ENCODE results near the gene OR56A5. TPM values are rescaled to one million over a fixed set of nuclear protein-coding genes. Genes with fewer than 3 reads are reported as not detected.

The OR56A5 gene
- polyA plus RNA-seq, 4 donors, result not detected

DNA sequence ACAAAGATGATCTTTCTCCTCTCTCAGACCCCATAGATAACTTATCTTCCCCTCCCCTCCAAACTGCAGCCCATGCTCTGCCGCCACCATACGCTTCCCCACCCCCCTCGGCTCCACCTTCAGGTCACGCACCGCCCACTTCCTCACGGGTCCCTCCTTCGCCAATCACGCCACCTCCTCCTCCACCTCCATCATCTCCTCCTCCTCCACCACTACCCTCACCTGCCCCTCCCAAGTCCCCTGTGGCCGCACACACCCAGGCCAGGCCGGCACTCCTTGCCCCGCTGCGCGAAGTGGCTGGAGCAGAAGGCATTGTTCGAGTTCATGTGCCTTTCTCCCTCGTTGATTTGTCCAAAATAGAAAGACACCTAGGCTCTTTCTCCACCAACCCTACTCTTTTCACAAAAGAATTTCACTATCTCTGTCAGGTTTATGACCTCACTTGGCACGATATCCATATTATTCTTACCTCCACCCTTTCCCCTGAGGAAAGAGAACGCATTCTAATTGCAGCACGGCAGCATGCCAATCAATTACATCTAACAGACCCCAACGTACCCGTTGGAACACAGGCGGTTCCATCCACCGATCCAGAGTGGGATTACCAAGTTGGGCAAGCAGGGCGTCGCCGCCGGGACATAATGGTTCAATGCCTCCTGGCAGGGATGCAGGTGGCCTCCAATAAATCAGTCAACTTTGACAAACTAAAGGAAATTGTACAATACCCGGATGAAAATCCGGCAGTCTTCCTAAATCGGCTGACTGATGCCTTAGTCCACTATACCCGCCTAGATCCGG is 38.5 kb downstream of the OR56A5 start:
- H3K9me3 ChIP-seq (ENCODE audit: control insufficient read depth in 2 of 2, insufficient read depth in 1 of 2, low read depth in 1 of 2, low read length in 1 of 2), result peaks cover 0 to 53% of the 10 kb centered on the region in 2 donors
- no peak for FAIRE-seq
- 87 to 91% (median 91%) methylated on average over 31 of the region's 31 CpGs for WGBS, 3 donors

DNA sequence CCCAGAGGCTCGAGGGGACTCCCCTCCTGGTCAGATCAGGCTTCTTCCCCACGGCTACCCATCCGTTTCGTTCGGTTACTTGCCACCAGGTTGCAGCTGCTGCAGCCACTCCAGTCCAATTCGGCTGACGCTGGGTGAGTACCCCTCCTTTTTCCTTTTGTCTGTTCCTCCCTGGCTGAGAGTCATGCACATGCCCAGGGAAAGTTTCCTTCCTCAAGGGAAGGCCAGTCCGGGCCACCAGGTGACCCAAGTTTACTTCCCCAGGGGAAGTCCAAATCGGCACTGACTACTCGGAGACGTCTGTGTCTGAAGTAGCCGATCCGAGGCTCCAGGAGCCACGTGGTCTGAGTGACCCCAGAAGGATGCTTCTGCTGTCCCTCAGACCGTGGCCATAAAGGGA is 39.5 kb downstream of the OR56A5 start:
- no peak for FAIRE-seq
- Histone ChIP-seq H3K27me3 (ENCODE audit: control insufficient read depth in 3 of 3, insufficient read depth in 3 of 3, low read length in 3 of 3) (no peaks in the 10 kb centered on the region), H3K4me1 (ENCODE audit: control insufficient read depth in 3 of 3, insufficient read depth in 2 of 3, low read depth in 1 of 3, low read length in 2 of 3) (no peaks in the 10 kb centered on the region), H3K9me3 (ENCODE audit: control insufficient read depth in 2 of 2, insufficient read depth in 1 of 2, low read depth in 1 of 2, low read length in 1 of 2) (peaks cover 0 to 53% of the 10 kb centered on the region in 2 donors), H3K27ac (ENCODE audit: low read depth in 1 of 3, low read length in 2 of 3) (no peak overlapping the region), H3K4me3 (ENCODE audit: low read depth in 1 of 3, low read length in 3 of 3) (no peak overlapping the region), H3K36me3 (ENCODE audit: control insufficient read depth in 3 of 3, insufficient read depth in 2 of 3, low read depth in 1 of 3, low read length in 3 of 3) (no peaks in the 10 kb centered on the region)
- no peak for DNase-seq
- WGBS, 3 donors, result 82 to 87% (median 86%) methylated on average over 15 of the region's 15 CpGs

More for the DNA sequence above, 38.5 kb downstream of the OR56A5 start:
- Histone ChIP-seq H3K27ac (ENCODE audit: low read depth in 1 of 3, low read length in 2 of 3) (no peak overlapping the region), H3K4me1 (ENCODE audit: control insufficient read depth in 3 of 3, insufficient read depth in 2 of 3, low read depth in 1 of 3, low read length in 2 of 3) (no peaks in the 10 kb centered on the region), H3K36me3 (ENCODE audit: control insufficient read depth in 3 of 3, insufficient read depth in 2 of 3, low read depth in 1 of 3, low read length in 3 of 3) (no peaks in the 10 kb centered on the region), H3K4me3 (ENCODE audit: low read depth in 1 of 3, low read length in 3 of 3) (no peak overlapping the region), H3K27me3 (ENCODE audit: control insufficient read depth in 3 of 3, insufficient read depth in 3 of 3, low read length in 3 of 3) (no peaks in the 10 kb centered on the region)
- DNase-seq, result no peak

DNA sequence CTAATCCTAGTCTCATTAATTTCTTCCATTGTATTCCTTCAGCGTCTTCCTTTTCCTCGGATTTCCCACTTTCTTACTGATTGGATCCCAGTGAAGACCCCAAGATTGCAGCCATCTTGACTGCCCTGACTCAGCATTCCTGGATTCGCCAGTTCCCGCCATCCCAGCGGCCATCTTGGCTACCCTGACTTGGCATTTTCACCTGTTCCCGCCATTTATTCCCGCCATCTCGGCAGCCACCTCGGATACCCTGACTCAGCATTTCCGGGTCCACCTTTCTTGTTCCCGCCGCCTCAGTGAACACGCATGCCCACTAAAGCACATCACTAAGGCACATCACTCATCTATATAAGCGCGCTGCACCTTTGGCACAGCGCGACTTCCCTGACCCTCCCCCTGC is 40.0 kb downstream of the OR56A5 start:
- H3K27me3 ChIP-seq (ENCODE audit: control insufficient read depth in 3 of 3, insufficient read depth in 3 of 3, low read length in 3 of 3), result no peaks in the 10 kb centered on the region
- 94 to 96% (median 96%) methylated on average over 17 of the region's 17 CpGs for WGBS, 3 donors
- no peaks in the 10 kb centered on the region for H3K36me3 ChIP-seq (ENCODE audit: control insufficient read depth in 3 of 3, insufficient read depth in 2 of 3, low read depth in 1 of 3, low read length in 3 of 3)
- H3K27ac ChIP-seq (ENCODE audit: low read depth in 1 of 3, low read length in 2 of 3), result no peak overlapping the region
- FAIRE-seq (no peak), DNase-seq (no peak)
- H3K4me1 ChIP-seq (ENCODE audit: control insufficient read depth in 3 of 3, insufficient read depth in 2 of 3, low read depth in 1 of 3, low read length in 2 of 3), result no peaks in the 10 kb centered on the region
- peaks cover 0 to 54% of the 10 kb centered on the region in 2 donors for H3K9me3 ChIP-seq (ENCODE audit: control insufficient read depth in 2 of 2, insufficient read depth in 1 of 2, low read depth in 1 of 2, low read length in 1 of 2)
- H3K4me3 ChIP-seq (ENCODE audit: low read depth in 1 of 3, low read length in 3 of 3), result no peak overlapping the region

DNA sequence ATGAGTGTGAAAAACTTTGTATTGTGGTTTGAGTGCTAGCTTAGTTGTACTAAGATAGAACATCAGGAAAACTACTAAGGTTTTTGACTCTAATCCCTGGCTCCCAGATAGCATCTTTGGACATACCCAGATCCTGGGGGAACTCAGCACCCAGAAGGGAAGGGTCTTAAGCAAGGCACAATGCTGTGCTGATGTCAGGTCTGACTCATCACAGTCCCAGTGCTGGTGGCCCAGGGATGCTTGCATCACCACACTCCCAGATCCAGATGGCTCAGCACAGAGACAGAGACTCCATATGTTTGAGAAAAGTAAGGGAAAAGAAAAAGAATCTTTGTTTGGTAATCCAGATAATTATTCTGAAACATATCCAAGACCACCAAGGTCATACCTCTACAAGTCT is 44.5 kb downstream of the OR56A5 start:
- FAIRE-seq, result no peak
- H3K27ac ChIP-seq (ENCODE audit: low read depth in 1 of 3, low read length in 2 of 3), result no peak overlapping the region
- H3K4me3 ChIP-seq (ENCODE audit: low read depth in 1 of 3, low read length in 3 of 3), result no peak overlapping the region

DNA sequence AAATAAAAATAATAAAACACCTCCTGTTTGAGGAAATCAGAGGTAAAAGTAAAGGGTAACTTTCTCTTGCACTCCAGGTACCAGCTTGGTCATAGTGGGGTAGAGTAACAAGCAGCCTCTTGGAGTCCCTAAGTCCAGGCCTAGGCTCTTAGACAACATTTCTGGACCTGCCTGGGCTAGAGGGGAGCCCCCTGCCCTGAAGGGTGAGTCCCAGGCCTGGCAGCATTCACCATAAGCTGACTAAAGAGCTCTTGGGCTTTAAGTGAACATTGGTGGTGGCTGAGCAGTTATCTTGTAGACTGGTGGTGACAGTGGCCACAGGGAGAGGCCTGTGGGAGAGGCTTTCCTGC is 44.9 kb downstream of the OR56A5 start:
- H3K27me3 ChIP-seq (ENCODE audit: control insufficient read depth in 3 of 3, insufficient read depth in 3 of 3, low read length in 3 of 3), result no peaks in the 10 kb centered on the region
- no peaks in the 10 kb centered on the region for H3K4me1 ChIP-seq (ENCODE audit: control insufficient read depth in 3 of 3, insufficient read depth in 2 of 3, low read depth in 1 of 3, low read length in 2 of 3)
- peaks cover 0 to 16% of the 10 kb centered on the region in 2 donors for H3K9me3 ChIP-seq (ENCODE audit: control insufficient read depth in 2 of 2, insufficient read depth in 1 of 2, low read depth in 1 of 2, low read length in 1 of 2)
- no peak for DNase-seq
- no peak for FAIRE-seq
- no peak overlapping the region for H3K27ac ChIP-seq (ENCODE audit: low read depth in 1 of 3, low read length in 2 of 3)
- no peak overlapping the region for H3K4me3 ChIP-seq (ENCODE audit: low read depth in 1 of 3, low read length in 3 of 3)
- H3K36me3 ChIP-seq (ENCODE audit: control insufficient read depth in 3 of 3, insufficient read depth in 2 of 3, low read depth in 1 of 3, low read length in 3 of 3), result no peaks in the 10 kb centered on the region

More for the DNA sequence above, 44.5 kb downstream of the OR56A5 start:
- DNase-seq, result no peak
- H3K4me1 ChIP-seq (ENCODE audit: control insufficient read depth in 3 of 3, insufficient read depth in 2 of 3, low read depth in 1 of 3, low read length in 2 of 3), result no peaks in the 10 kb centered on the region
- no peaks in the 10 kb centered on the region for H3K27me3 ChIP-seq (ENCODE audit: control insufficient read depth in 3 of 3, insufficient read depth in 3 of 3, low read length in 3 of 3)
- no peaks in the 10 kb centered on the region for H3K36me3 ChIP-seq (ENCODE audit: control insufficient read depth in 3 of 3, insufficient read depth in 2 of 3, low read depth in 1 of 3, low read length in 3 of 3)
- H3K9me3 ChIP-seq (ENCODE audit: control insufficient read depth in 2 of 2, insufficient read depth in 1 of 2, low read depth in 1 of 2, low read length in 1 of 2), result peaks cover 0 to 20% of the 10 kb centered on the region in 2 donors

DNA sequence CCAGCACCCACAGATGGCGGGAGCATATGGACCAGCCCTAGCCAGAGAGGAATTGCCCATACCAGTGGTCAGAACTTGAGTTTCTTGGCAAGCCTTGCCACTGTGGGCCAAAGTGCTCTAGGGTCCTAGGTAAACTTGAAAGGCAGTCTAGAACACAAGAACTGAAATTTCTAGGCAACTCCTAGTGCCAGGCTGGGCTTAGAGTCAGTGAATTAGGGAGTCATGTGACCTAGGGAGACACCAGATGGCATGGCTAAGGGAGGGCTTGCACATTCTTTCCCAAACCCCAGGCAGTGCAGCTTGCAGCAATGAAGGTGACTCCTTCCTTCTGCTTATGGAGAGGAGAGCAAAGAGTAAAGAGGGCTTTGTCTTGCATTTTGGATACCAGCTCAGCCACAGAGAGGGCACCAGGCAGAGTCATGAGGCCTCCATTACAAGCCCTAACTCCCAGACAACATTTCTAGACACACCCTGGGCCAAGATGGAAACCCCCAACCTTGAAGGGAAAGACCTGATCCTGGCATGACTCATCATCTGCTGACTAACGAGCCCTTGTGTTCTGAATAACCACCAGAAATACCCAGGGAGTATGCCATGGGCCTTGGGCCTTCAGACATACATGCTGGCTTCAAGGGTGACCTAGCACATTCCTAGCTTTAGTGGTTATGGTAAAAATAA is 45.4 kb downstream of the OR56A5 start:
- no peaks in the 10 kb centered on the region for H3K36me3 ChIP-seq (ENCODE audit: control insufficient read depth in 3 of 3, insufficient read depth in 2 of 3, low read depth in 1 of 3, low read length in 3 of 3)

More for the DNA sequence above, 45.4 kb downstream of the OR56A5 start:
- Histone ChIP-seq H3K27me3 (ENCODE audit: control insufficient read depth in 3 of 3, insufficient read depth in 3 of 3, low read length in 3 of 3) (no peaks in the 10 kb centered on the region), H3K4me1 (ENCODE audit: control insufficient read depth in 3 of 3, insufficient read depth in 2 of 3, low read depth in 1 of 3, low read length in 2 of 3) (no peaks in the 10 kb centered on the region), H3K9me3 (ENCODE audit: control insufficient read depth in 2 of 2, insufficient read depth in 1 of 2, low read depth in 1 of 2, low read length in 1 of 2) (peaks cover 0 to 11% of the 10 kb centered on the region in 2 donors), H3K4me3 (ENCODE audit: low read depth in 1 of 3, low read length in 3 of 3) (no peak overlapping the region), H3K27ac (ENCODE audit: low read depth in 1 of 3, low read length in 2 of 3) (no peak overlapping the region)
- 60 to 74% (median 61%) methylated on average over 2 of the region's 2 CpGs for WGBS, 3 donors
- FAIRE-seq, result no peak
- DNase-seq, result no peak

Other genes with a start within 250 kb of the OR56A5 start
- gene OR56B1, start 232.0 kb downstream of the OR56A5 start, polyA plus RNA-seq, result under 1 TPM in 1 of 4 donors, not detected in 3; 0.03 TPM
- gene OR52N4, start 214.3 kb downstream of the OR56A5 start, polyA plus RNA-seq, result under 1 TPM in 1 of 4 donors, not detected in 3; 0.06 TPM
- gene OR52N5, start 185.1 kb downstream of the OR56A5 start, polyA plus RNA-seq, result not detected
- not detected for gene OR52N1, start 177.2 kb downstream of the OR56A5 start, polyA plus RNA-seq
- under 1 TPM in 1 of 4 donors, not detected in 3; 0.12 TPM for gene OR52N2, start 159.6 kb downstream of the OR56A5 start, polyA plus RNA-seq
- not detected for gene OR52E6, start 126.6 kb downstream of the OR56A5 start, polyA plus RNA-seq
- not detected for gene OR52E8, start 110.8 kb downstream of the OR56A5 start, polyA plus RNA-seq
- gene OR52E4, start 87.9 kb downstream of the OR56A5 start, polyA plus RNA-seq, result not detected
- gene OR52E5, start 75.3 kb downstream of the OR56A5 start, polyA plus RNA-seq, result not detected
- gene OR56A3, start 26.2 kb downstream of the OR56A5 start, polyA plus RNA-seq, result not detected
- not detected for gene OR52L1, start 18.5 kb upstream of the OR56A5 start, polyA plus RNA-seq
- gene OR56A4, start 38.5 kb upstream of the OR56A5 start, polyA plus RNA-seq, result under 1 TPM in 1 of 4 donors, not detected in 3; 0.01 TPM
- under 1 TPM in 1 of 4 donors, not detected in 3; under 0.01 TPM for gene OR56A1, start 62.3 kb upstream of the OR56A5 start, polyA plus RNA-seq
- gene OR56B4, start 139.2 kb upstream of the OR56A5 start, polyA plus RNA-seq, result under 1 TPM in 1 of 4 donors, not detected in 3; 0.31 TPM
- gene OR52B2, start 201.8 kb upstream of the OR56A5 start, polyA plus RNA-seq, result not detected
- under 1 TPM in 1 of 4 donors, not detected in 3; 0.12 TPM for gene OR52W1, start 230.7 kb upstream of the OR56A5 start, polyA plus RNA-seq
- gene C11orf42, start 237.1 kb upstream of the OR56A5 start, polyA plus RNA-seq, result under 1 TPM in 1 of 4 donors, not detected in 3; 0.66 TPM

Data from small intestine (tissue), 7 donors.